ENCODE results near the gene UGGT1.

Gene UGGT1

GRCh38 chr2:128232965-128233789 is 142.2 kb downstream of the UGGT1 start:
- H3K4me3 ChIP-seq (ENCODE audit: low read depth, low read length), result peak overlapping the region; percentile 63
- TF ChIP-seq, protein P1, sequence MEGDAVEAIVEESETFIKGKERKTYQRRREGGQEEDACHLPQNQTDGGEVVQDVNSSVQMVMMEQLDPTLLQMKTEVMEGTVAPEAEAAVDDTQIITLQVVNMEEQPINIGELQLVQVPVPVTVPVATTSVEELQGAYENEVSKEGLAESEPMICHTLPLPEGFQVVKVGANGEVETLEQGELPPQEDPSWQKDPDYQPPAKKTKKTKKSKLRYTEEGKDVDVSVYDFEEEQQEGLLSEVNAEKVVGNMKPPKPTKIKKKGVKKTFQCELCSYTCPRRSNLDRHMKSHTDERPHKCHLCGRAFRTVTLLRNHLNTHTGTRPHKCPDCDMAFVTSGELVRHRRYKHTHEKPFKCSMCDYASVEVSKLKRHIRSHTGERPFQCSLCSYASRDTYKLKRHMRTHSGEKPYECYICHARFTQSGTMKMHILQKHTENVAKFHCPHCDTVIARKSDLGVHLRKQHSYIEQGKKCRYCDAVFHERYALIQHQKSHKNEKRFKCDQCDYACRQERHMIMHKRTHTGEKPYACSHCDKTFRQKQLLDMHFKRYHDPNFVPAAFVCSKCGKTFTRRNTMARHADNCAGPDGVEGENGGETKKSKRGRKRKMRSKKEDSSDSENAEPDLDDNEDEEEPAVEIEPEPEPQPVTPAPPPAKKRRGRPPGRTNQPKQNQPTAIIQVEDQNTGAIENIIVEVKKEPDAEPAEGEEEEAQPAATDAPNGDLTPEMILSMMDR (IDR thresholded peaks at IDR 0.05; ENCODE audit: low read depth, low read length), result peak; percentile 90
- DNase-seq (ENCODE audit: low read depth, low spot score), result peak; percentile 73
- in situ Hi-C loops (cut with HindIII; ENCODE audit: low sequenced_read_pairs), result no loop called here

DNA sequence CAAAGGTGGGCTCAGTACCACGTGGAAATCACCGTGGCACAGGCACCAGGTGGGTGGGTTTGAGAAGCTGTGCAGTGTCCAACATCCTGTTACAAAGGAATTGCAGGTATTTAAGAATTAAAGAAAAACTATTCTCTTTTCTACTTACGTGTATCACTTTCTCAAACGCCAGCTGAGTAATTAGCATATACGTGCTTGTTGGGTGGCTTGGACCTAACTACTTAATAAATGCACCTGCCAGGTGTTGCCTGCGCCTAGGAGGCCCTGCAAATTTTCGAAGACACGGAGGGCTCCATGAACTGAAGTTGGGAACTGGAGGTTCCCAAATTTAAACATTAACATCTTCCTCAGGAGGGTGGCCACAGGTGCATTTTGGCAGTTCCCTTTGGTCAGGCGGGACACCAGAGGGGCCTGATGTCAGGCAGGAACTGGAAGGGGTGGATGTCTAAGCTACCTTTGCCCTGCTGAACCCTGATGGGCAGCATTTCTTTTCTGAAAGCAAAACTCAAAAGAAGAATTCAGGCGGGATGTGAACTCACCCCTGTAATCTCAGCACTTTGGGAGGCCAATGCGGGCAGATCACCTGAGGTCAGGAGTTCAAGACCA is 142.9 kb downstream of the UGGT1 start:
- DNase-seq (ENCODE audit: low read depth, low spot score), result no peak
- in situ Hi-C loops (cut with HindIII; ENCODE audit: low sequenced_read_pairs), result no loop called here
- TF ChIP-seq, protein P1 (IDR thresholded peaks at IDR 0.05; ENCODE audit: low read depth, low read length), result no peak
- no peak overlapping the region for H3K4me3 ChIP-seq (ENCODE audit: low read depth, low read length)

DNA sequence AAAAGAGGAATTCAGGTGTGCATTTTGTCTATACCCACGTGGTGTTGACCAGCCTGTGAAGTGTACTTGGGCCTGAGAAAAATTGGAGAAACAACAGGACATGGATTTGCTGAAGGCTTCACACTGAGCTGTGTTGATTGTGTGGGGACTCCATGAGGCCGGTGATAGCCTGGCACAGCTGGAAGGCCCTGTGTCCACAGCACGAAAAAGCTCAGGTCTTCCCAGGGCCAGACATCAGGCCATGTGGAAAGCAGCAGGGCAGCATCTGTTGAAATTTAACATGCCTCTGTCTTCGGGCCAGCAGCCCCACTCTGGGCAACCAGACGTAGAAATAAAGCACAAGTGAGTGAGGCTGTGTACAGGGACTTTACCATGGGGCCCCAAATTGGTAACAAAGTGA is 143.6 kb downstream of the UGGT1 start:
- in situ Hi-C loops (cut with HindIII; ENCODE audit: low sequenced_read_pairs), result no loop called here
- DNase-seq (ENCODE audit: low read depth, low spot score), result no peak
- TF ChIP-seq, protein P1 (IDR thresholded peaks at IDR 0.05; ENCODE audit: low read depth, low read length), result no peak
- no peak overlapping the region for H3K4me3 ChIP-seq (ENCODE audit: low read depth, low read length)

DNA sequence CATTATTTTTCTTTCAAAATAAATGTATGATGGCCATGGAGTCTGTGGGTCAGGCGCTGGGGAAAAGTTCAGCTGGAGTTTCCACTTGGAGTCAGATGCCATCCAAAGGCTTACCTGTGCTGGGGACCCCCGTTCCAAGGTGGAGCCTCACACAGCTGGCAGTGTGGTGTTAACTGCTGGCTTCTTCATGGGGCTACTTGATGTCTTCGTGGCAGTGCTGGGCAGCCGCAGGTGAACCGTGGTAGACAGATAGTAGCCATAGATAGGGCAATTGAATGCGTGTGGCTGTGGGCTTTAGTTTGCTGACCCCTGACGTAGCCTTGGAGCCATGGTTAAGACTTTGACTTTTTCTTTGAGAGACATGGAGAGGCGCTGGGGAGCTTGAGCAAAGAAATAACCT is 144.6 kb downstream of the UGGT1 start:
- in situ Hi-C loops (cut with HindIII; ENCODE audit: low sequenced_read_pairs), result no loop called here
- no peak for DNase-seq (ENCODE audit: low read depth, low spot score)
- TF ChIP-seq, protein P1 (IDR thresholded peaks at IDR 0.05; ENCODE audit: low read depth, low read length), result no peak
- no peak overlapping the region for H3K4me3 ChIP-seq (ENCODE audit: low read depth, low read length)

GRCh38 chr2:128236491-128237035 is 145.6 kb downstream of the UGGT1 start:
- H3K4me3 ChIP-seq (ENCODE audit: low read depth, low read length), result no peak overlapping the region
- in situ Hi-C loops (cut with HindIII; ENCODE audit: low sequenced_read_pairs), result no loop called here
- peak; percentile 83 for DNase-seq (ENCODE audit: low read depth, low spot score)
- TF ChIP-seq, protein P1 (IDR thresholded peaks at IDR 0.05; ENCODE audit: low read depth, low read length), result no peak

GRCh38 chr2:128237081-128237534 is 146.1 kb downstream of the UGGT1 start:
- H3K4me3 ChIP-seq (ENCODE audit: low read depth, low read length), result no peak overlapping the region
- in situ Hi-C loops (cut with HindIII; ENCODE audit: low sequenced_read_pairs), result no loop called here
- TF ChIP-seq, protein P1 (IDR thresholded peaks at IDR 0.05; ENCODE audit: low read depth, low read length), result no peak
- DNase-seq (ENCODE audit: low read depth, low spot score), result no peak

Measured in astrocyte of the spinal cord (primary cell).